K562 (cell line): Measurements from ENCODE around the gene ECI1. TPM values are rescaled to one million over a fixed set of nuclear protein-coding genes. Genes with fewer than 3 reads are reported as not detected.
A peak's percentile ranks its signal among the peaks of the same experiment; 100 is the strongest.

Experiments used
- ATAC-seq: fragments of 200-7000 bp; cut with Tn5 transposase; 3 replicates; pipeline ENCODE4 v1.9.1; 2020; ENCODE audit warnings: moderate library complexity
- BruUV-seq: library from RNA; stranded (reverse); fragments of 400-500 nt; replicated peaks from 2 replicates; lab custom pipeline; 2021; lab: Mats Ljungman, UMichigan
- CTCF ChIA-PET: fragments of 300-600 bp; formaldehyde crosslinking; extraction: SDS; loops from one replicate; lab custom pipeline; 2021; ENCODE audit warnings: low intra/inter-chr PET ratio; lab: Yijun Ruan, JAX
- POLR2A ChIA-PET: fragments of 300-600, 350-650 bp; sonication (Branson Sonifier 250); formaldehyde crosslinking; extraction: SDS; loops from one replicate; lab custom pipeline; 2021; ENCODE audit warnings: antibody characterized with exemption, inconsistent platforms; lab: Yijun Ruan, JAX
- DNase-seq, 4 experiments: peaks; one replicate each; pipeline versions ENCODE4 v3.0.0 to v3.0.0-alpha.2; 2011 to 2018; ENCODE audit warnings: low spot score in 3 of 4, mixed read lengths in 3 of 4; ENCODE audit errors: extremely low read depth in 1 of 4
- FAIRE-seq: peaks from 2 replicates; lab custom pipeline; 2011; peaks lifted over from hg19 to GRCh38; lab: Jason Lieb, UNC
- H2AFZ ChIP-seq: 2 replicates; pipeline ENCODE4 v1.6.0; 2011; ENCODE audit warnings: low read depth, low read length, control low read depth, inconsistent platforms
- H3K27ac ChIP-seq: fragments of 200-600 bp; 3 replicates; pipeline ENCODE4 v1.8.0; 2011; ENCODE audit warnings: low read depth, mild to moderate bottlenecking, control low read depth, inconsistent platforms, low read length, moderate library complexity, mixed read lengths; ENCODE audit errors: extremely low read depth
- H3K27me3 ChIP-seq, 2 experiments: fragments of 300-600 bp in 1 of 2; 2 replicates in 1 of 2; 3 replicates in 1 of 2; pipeline versions ENCODE4 v1.6.0 to v1.8.0; 2011; ENCODE audit warnings: inconsistent platforms in 2 of 2, low read length in 2 of 2, mild to moderate bottlenecking in 1 of 2, mixed read lengths in 1 of 2, moderate library complexity in 1 of 2; ENCODE audit not compliant: control insufficient read depth in 2 of 2, insufficient read depth in 2 of 2
- H3K36me3 ChIP-seq: fragments of 300-600 bp; 3 replicates; pipeline ENCODE4 v1.8.0; 2011; ENCODE audit warnings: mild to moderate bottlenecking, low read length, inconsistent platforms; ENCODE audit not compliant: control insufficient read depth, insufficient read depth
- H3K4me1 ChIP-seq, 2 experiments: fragments of 200-600 bp in 1 of 2; replicated peaks in 1 of 2; 2 replicates in 1 of 2; 3 replicates in 1 of 2; pipeline versions ENCODE4 v1.5.1 to v1.8.0; 2011; ENCODE audit warnings: inconsistent platforms in 2 of 2, low read length in 2 of 2, mild to moderate bottlenecking in 1 of 2, mixed read lengths in 1 of 2, moderate library complexity in 1 of 2; ENCODE audit not compliant: control insufficient read depth in 2 of 2, insufficient read depth in 2 of 2
- H3K4me2 ChIP-seq: 2 replicates; pipeline ENCODE4 v1.6.1; 2011; ENCODE audit warnings: low read length, control low read depth, inconsistent platforms, mixed read lengths; ENCODE audit not compliant: insufficient read depth
- H3K4me3 ChIP-seq: fragments of 200-600 bp; sonication (generic), shearing (Covaris generic); 2 replicates; pipeline ENCODE4 v1.5.1; 2016; ENCODE audit warnings: control low read depth, inconsistent platforms
- H3K79me2 ChIP-seq: fragments of 200-600 bp; 3 replicates; pipeline ENCODE4 v1.8.0; 2011; ENCODE audit warnings: low read length, inconsistent platforms; ENCODE audit not compliant: control insufficient read depth, insufficient read depth
- H3K9ac ChIP-seq, 2 experiments: 2 replicates each; pipeline versions ENCODE4 v1.6.0 to v1.6.1; 2011; ENCODE audit warnings: low read depth in 2 of 2, low read length in 2 of 2, control low read depth in 1 of 2, inconsistent platforms in 1 of 2, mild to moderate bottlenecking in 1 of 2, mixed read lengths in 1 of 2; ENCODE audit not compliant: insufficient read depth in 1 of 2
- H3K9me1 ChIP-seq: one replicate; pipeline ENCODE4 v1.6.0; 2011; ENCODE audit warnings: inconsistent platforms, mild to moderate bottlenecking, low read length, moderate library complexity; ENCODE audit not compliant: control insufficient read depth, insufficient read depth
- H3K9me3 ChIP-seq: replicated peaks from 2 replicates; pipeline ENCODE4 v1.5.1; 2011; ENCODE audit warnings: low read depth, low read length, inconsistent platforms; ENCODE audit not compliant: control insufficient read depth, insufficient read depth
- H4K20me1 ChIP-seq: replicated peaks from 2 replicates; pipeline ENCODE4 v1.6.1; 2011; ENCODE audit warnings: low read length, inconsistent platforms, mixed read lengths; ENCODE audit not compliant: control insufficient read depth, insufficient read depth
- EZH2 ChIP-seq: IDR thresholded peaks from 2 replicates; pipeline ENCODE4 v1.6.1; 2012; ENCODE audit warnings: low read depth, mild to moderate bottlenecking, inconsistent platforms, low read length, borderline replicate concordance
- HEY1 ChIP-seq: fragments of 250-450 bp; sonication (Bioruptor Pico); IDR thresholded peaks from 2 replicates; pipeline ENCODE4 v1.5.0; 2020; ENCODE audit warnings: mild to moderate bottlenecking, moderate library complexity, borderline replicate concordance
- HNRNPK ChIP-seq: fragments of 200-400 bp; formaldehyde crosslinking; IDR thresholded peaks from one replicate; pipeline ENCODE4 v1.6.1; 2018; ENCODE audit warnings: mild to moderate bottlenecking, low read depth, low read length; ENCODE audit not compliant: poor library complexity, severe bottlenecking
- MAFG ChIP-seq: fragments of 450-650 bp; conservative IDR thresholded peaks from 2 replicates; pipeline ENCODE4 v1.6.1; 2016; ENCODE audit warnings: missing genetic modification characterization, missing compliant biosample characterization
- PTTG1 ChIP-seq: fragments of 450-650 bp; IDR thresholded peaks from 2 replicates; pipeline ENCODE4 v1.6.1; 2016; ENCODE audit warnings: low read depth, mild to moderate bottlenecking, missing genetic modification characterization, missing compliant biosample characterization
- SMARCA5 ChIP-seq: fragments of 450-650 bp; IDR thresholded peaks from 2 replicates; pipeline ENCODE4 v1.6.1; 2016
- XRCC4 ChIP-seq: IDR thresholded peaks from one replicate; pipeline ENCODE4 v1.6.1; 2011; ENCODE audit not compliant: insufficient read depth, insufficient read length; ENCODE audit errors: extremely low read depth
- ZNF184 ChIP-seq: sonication (generic); formaldehyde crosslinking; IDR thresholded peaks from 2 replicates; pipeline ENCODE4 v1.5.0; 2020; ENCODE audit warnings: missing genetic modification reagents
- WGBS: fragments of 100-300 bp; shearing (Covaris generic); methylation state at CpG from one replicate; pipeline ENCODE4 v1.1.6; 2016; ENCODE audit warnings: low coverage, mixed read lengths; ENCODE audit not compliant: insufficient coverage; ENCODE audit errors: missing lambda C conversion rate; 5-methylcytosine and 5-hydroxymethylcytosine counted together
- in situ Hi-C: fragments of 300-500 bp; cut with MboI; formaldehyde crosslinking; loops from 4 replicates; pipeline ENCODE4 v1.15.0; 2018; ENCODE audit warnings: inconsistent platforms, mixed read lengths
- intact Hi-C: fragments of 100-400 bp; cut with micrococcal nuclease; formaldehyde crosslinking; loops from 2 replicates; pipeline ENCODE4 v1.14.2; 2022
- polyA plus RNA-seq, 8 experiments: library from polyadenylated mRNA; depleted of rRNA in 4 of 8; stranded (reverse) in 5 of 8; unstranded in 3 of 8; fragments of >200 nt; fragmentation: Nextera tagmentation in 2 of 8; fragmentation: Illumina TruSeq in 1 of 8; extraction: Ambion mirVana in 2 of 8; extraction: Trizol in 1 of 8; gene quantifications; 2 replicates each; pipeline versions ENCODE4 v1.2.1 to v1.2.3, GENCODE V29; 2011 to 2014; ENCODE audit warnings: inconsistent platforms in 1 of 8, missing spikeins in 1 of 8
- total RNA-seq, 7 experiments: library from RNA; depleted of rRNA in 6 of 7; stranded (reverse); fragments of >200 nt in 6 of 7; fragmentation: Illumina TruSeq in 2 of 7; extraction: Trizol in 2 of 7; gene quantifications; 2 replicates each; pipeline versions ENCODE4 v1.2.1 to v1.2.3, GENCODE V29; 2011 to 2021; ENCODE audit warnings: low replicate concordance in 1 of 7
- TF ChIP-seq, protein P1 (sequence below): sonication (generic); formaldehyde crosslinking; IDR thresholded peaks from 2 replicates; pipeline ENCODE4 v1.8.0; 2022; ENCODE audit warnings: mild to moderate bottlenecking, missing genetic modification reagents
- TF ChIP-seq, protein P2 (sequence below): fragments of 200-800 bp; sonication (Bioruptor generic); IDR thresholded peaks from 2 replicates; pipeline ENCODE4 v1.6.1; 2017; ENCODE audit warnings: missing genetic modification characterization, missing compliant biosample characterization
- TF ChIP-seq, protein P3 (sequence below): fragments of 250-450 bp; sonication (Bioruptor Pico); IDR thresholded peaks from 2 replicates; pipeline ENCODE4 v1.4.0; 2020

The ECI1 gene
- total and polyA plus RNA-seq, 9 of the 15 experiments (the other 6 are each of a cell fraction or from before 2014, with no cell fraction given): 4.7 to 189 (median 54.0) TPM

DNA sequence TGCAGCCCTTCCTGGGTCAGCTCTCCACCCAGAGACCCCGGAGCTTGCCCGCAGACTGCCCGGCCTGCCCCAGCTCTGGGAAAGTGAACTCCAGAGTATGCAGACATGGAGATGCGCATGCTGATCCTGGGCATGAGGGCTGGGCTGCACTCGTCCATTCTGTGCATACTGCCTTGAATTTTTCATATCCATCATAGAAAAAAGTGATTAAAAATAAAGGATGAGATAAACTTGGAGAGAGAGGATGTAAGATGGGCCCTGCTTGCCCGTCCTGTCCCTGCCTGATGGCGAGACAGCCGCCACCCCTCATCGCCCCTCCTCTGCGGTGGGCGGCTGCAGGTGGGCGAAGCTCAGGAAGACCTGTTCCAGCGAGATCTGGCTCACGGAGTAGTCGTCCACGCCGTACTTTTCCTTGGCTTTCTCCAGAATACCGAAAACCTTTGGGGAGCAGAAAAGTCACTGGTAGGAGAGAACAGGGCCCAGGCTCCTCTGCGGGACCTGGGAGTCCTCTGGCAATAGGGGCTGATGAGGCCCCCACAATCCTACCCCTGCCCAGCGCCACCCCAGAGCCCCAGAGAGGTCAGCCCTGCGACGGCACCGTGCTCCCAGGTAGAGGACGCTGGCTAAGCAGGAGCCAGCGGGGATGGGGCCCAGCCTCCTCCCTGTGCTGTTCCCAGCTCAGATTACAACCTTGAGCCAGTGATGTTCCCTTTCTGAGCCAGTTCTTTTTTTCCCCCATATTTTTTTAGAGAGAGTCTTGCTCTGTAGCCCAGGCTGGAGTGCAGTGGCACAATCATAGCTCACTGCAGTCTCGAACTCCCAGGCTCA is 25.2 kb upstream of the ECI1 start:
- Histone ChIP-seq H3K9me3 (no peaks in the 10 kb centered on the region), H3K9ac (peak overlapping the region in 1 of 2 experiments; percentile 74; a peak in 1 of 4 replicates), H3K27ac (no peak overlapping the region), H3K9me1 (peaks cover 3% of the 10 kb centered on the region), H2AFZ (no peak overlapping the region), H3K79me2 (no peaks in the 10 kb centered on the region), H3K4me3 (no peak overlapping the region), H3K27me3 (no peaks in the 10 kb centered on the region), H4K20me1 (no peaks in the 10 kb centered on the region), H3K4me1 (peaks cover 0 to 49% of the 10 kb centered on the region in 2 experiments; a peak in 2 of 5 replicates), H3K4me2 (no peak overlapping the region), H3K36me3 (peaks cover 38% of the 10 kb centered on the region; the same call in 2 of the 3 replicates)
- intact Hi-C loops (no loop called here), in situ Hi-C loops (no loop called here)
- CTCF ChIA-PET: no interaction called here
- TF ChIP-seq, protein P1, sequence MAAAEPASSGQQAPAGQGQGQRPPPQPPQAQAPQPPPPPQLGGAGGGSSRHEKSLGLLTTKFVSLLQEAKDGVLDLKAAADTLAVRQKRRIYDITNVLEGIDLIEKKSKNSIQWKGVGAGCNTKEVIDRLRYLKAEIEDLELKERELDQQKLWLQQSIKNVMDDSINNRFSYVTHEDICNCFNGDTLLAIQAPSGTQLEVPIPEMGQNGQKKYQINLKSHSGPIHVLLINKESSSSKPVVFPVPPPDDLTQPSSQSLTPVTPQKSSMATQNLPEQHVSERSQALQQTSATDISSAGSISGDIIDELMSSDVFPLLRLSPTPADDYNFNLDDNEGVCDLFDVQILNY (CRISPR knock-in tag): no peak
- TF ChIP-seq, protein P2, sequence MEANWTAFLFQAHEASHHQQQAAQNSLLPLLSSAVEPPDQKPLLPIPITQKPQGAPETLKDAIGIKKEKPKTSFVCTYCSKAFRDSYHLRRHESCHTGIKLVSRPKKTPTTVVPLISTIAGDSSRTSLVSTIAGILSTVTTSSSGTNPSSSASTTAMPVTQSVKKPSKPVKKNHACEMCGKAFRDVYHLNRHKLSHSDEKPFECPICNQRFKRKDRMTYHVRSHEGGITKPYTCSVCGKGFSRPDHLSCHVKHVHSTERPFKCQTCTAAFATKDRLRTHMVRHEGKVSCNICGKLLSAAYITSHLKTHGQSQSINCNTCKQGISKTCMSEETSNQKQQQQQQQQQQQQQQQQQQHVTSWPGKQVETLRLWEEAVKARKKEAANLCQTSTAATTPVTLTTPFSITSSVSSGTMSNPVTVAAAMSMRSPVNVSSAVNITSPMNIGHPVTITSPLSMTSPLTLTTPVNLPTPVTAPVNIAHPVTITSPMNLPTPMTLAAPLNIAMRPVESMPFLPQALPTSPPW (CRISPR knock-in tag): no peak
- no peak for TF ChIP-seq EZH2
- no peak for TF ChIP-seq HEY1 (CRISPR knock-in tag)
- no peak for TF ChIP-seq MAFG (tag)
- TF ChIP-seq, protein P3, sequence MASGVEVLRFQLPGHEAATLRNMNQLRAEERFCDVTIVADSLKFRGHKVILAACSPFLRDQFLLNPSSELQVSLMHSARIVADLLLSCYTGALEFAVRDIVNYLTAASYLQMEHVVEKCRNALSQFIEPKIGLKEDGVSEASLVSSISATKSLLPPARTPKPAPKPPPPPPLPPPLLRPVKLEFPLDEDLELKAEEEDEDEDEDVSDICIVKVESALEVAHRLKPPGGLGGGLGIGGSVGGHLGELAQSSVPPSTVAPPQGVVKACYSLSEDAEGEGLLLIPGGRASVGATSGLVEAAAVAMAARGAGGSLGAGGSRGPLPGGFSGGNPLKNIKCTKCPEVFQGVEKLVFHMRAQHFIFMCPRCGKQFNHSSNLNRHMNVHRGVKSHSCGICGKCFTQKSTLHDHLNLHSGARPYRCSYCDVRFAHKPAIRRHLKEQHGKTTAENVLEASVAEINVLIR (CRISPR knock-in tag): no peak
- no peak for TF ChIP-seq XRCC4
- TF ChIP-seq SMARCA5: no peak
- no peak for TF ChIP-seq ZNF184 (CRISPR knock-in tag)
- TF ChIP-seq HNRNPK: no peak
- no peak for TF ChIP-seq PTTG1 (tag)
- no TSS peak for BruUV-seq
- no peak for DNase-seq
- ATAC-seq: no peak
- 84% methylated on average over 23 of the region's 26 CpGs for WGBS
- POLR2A ChIA-PET: interaction anchor here (0.7 to 1.0 kb wide), 2 partner anchors 11 to 243 kb away, joined by 3 read pairs; no protein-coding TSS in a partner anchor
- FAIRE-seq: no peak
